ENCODE data around the gene GZF1.

- TF ChIP-seq CTCF (IDR thresholded peaks at IDR 0.05; ENCODE audit: insufficient read depth, low read length, poor library complexity, severe bottlenecking) (no peak), EZH2phosphoT487 (conservative IDR thresholded peaks at IDR 0.05; ENCODE audit: low read length) (no peak)
Measured at GRCh38 chr20:23403751-23404150, 41.8 kb downstream of the GZF1 start.
